Smooth muscle cell (in vitro differentiated cells): Measurements from ENCODE around the gene PARVB. TPM values are rescaled to one million over a fixed set of nuclear protein-coding genes. Genes with fewer than 3 reads are reported as not detected.

Experiments used
- DNase-seq: peaks from one replicate; lab custom pipeline; 2025; ENCODE audit not compliant: unreplicated experiment; lab: John Stamatoyannopoulos, UW
- H2AFZ ChIP-seq: fragments of 200-600 bp; sonication (generic); 2 replicates; pipeline ENCODE4 v1.6.0; 2016; ENCODE audit warnings: antibody characterized with exemption, low read depth, mild to moderate bottlenecking
- H3F3A ChIP-seq: fragments of 200-600 bp; sonication (generic); 2 replicates; pipeline ENCODE4 v1.6.0; 2017; ENCODE audit warnings: antibody characterized with exemption, low read depth
- H3K27ac ChIP-seq: fragments of 200-600 bp; sonication (generic); 2 replicates; pipeline ENCODE4 v1.5.1; 2016; ENCODE audit warnings: low read depth, mild to moderate bottlenecking
- H3K27me3 ChIP-seq: fragments of 200-600 bp; sonication (generic); 2 replicates; pipeline ENCODE4 v1.6.1; 2016; ENCODE audit warnings: low read depth, mild to moderate bottlenecking
- H3K36me3 ChIP-seq: fragments of 200-600 bp; sonication (generic); 2 replicates; pipeline ENCODE4 v1.5.1; 2016; ENCODE audit warnings: low read depth
- H3K4me1 ChIP-seq: fragments of 200-600 bp; sonication (generic); 2 replicates; pipeline ENCODE4 v1.5.1; 2016; ENCODE audit warnings: low read depth
- H3K4me2 ChIP-seq: fragments of 200-600 bp; sonication (generic); 2 replicates; pipeline ENCODE4 v1.6.0; 2016; ENCODE audit warnings: mild to moderate bottlenecking
- H3K4me3 ChIP-seq: fragments of 200-600 bp; sonication (generic); 2 replicates; pipeline ENCODE4 v1.5.1; 2016; ENCODE audit warnings: mild to moderate bottlenecking
- H3K79me2 ChIP-seq: fragments of 200-600 bp; sonication (generic); 2 replicates; pipeline ENCODE4 v1.6.0; 2016; ENCODE audit warnings: low read depth, mild to moderate bottlenecking
- H3K9ac ChIP-seq: fragments of 200-600 bp; sonication (generic); 2 replicates; pipeline ENCODE4 v1.6.0; 2016; ENCODE audit warnings: low read depth
- H3K9me3 ChIP-seq: fragments of 200-600 bp; sonication (generic); replicated peaks from 2 replicates; pipeline ENCODE4 v1.5.1; 2016; ENCODE audit warnings: low read depth
- H4K20me1 ChIP-seq: fragments of 200-600 bp; sonication (generic); 2 replicates; pipeline ENCODE4 v1.6.0; 2016; ENCODE audit warnings: low read depth
- WGBS: methylation state at CpG from one replicate; pipeline ENCODE4 v1.1.7; 2016; ENCODE audit warnings: low lambda C conversion rate; 5-methylcytosine and 5-hydroxymethylcytosine counted together
- polyA plus RNA-seq: library from polyadenylated mRNA; unstranded; fragments of >200 nt; fragmentation: Nextera tagmentation; extraction: Ambion mirVana; gene quantifications from 2 replicates; pipeline ENCODE4 v1.2.1, GENCODE V29; 2016
- total RNA-seq: library from RNA; depleted of rRNA; stranded (reverse); fragments of >200 nt; gene quantifications from 2 replicates; pipeline ENCODE4 v1.2.3, GENCODE V29; 2014
- TF ChIP-seq, protein P1 (sequence below): fragments of 200-600 bp; sonication (generic); IDR thresholded peaks from 2 replicates; pipeline ENCODE4 v1.5.1; 2017; ENCODE audit warnings: borderline replicate concordance, mild to moderate bottlenecking, antibody characterized with exemption; ENCODE audit not compliant: insufficient read depth, poor library complexity, severe bottlenecking

PARVB gene
- total and polyA plus RNA-seq, 2 experiments from 2014 or later: 35.1 to 36.6 TPM

DNA sequence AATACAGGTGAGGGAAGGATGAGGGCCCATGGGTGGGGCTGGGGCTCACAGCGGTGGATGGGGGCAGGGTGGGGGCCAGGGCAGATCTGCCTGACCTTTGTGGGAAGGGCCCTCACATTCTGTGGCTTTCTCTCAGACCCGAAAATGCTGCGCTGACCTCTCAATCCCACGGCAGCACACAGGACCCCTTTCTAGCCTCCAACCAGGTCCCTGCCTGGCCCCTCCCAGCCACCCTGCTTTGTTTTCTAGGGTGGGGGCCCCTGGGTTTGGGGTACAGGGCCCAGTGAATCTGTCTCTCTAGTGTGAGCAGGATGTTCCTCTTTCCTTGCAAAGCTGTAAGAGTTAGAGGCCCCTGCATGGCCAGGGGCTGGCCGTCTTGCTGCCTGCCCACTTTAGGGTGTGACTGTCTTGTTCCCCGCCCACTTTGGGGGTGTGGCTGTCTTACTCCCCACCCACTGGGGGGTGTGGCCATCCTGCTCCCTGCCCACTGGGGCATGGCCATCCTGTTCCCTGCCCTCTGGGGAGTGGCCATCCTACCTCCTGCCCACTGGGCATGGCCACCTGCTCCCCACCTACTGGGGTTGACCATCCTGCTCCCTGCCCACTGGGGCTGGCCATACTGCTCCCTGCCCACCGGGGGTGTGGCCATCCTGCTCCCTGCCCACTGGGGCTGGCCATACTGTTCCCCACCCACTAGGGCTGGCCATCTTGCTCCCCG lies 168.2 kb downstream of the PARVB start:
- no peak overlapping the region for H3K27ac ChIP-seq
- 91% methylated on average over 8 of the region's 8 CpGs for WGBS
- H3F3A ChIP-seq: no peaks in the 10 kb centered on the region
- no peaks in the 10 kb centered on the region for H3K27me3 ChIP-seq
- H3K9ac ChIP-seq: no peak overlapping the region
- H3K4me3 ChIP-seq: no peak overlapping the region
- no peaks in the 10 kb centered on the region for H3K4me1 ChIP-seq
- no peaks in the 10 kb centered on the region for H3K36me3 ChIP-seq
- no peak overlapping the region for H2AFZ ChIP-seq
- no peak for DNase-seq
- H4K20me1 ChIP-seq: no peaks in the 10 kb centered on the region
- no peak overlapping the region for H3K4me2 ChIP-seq
- TF ChIP-seq, protein P1, sequence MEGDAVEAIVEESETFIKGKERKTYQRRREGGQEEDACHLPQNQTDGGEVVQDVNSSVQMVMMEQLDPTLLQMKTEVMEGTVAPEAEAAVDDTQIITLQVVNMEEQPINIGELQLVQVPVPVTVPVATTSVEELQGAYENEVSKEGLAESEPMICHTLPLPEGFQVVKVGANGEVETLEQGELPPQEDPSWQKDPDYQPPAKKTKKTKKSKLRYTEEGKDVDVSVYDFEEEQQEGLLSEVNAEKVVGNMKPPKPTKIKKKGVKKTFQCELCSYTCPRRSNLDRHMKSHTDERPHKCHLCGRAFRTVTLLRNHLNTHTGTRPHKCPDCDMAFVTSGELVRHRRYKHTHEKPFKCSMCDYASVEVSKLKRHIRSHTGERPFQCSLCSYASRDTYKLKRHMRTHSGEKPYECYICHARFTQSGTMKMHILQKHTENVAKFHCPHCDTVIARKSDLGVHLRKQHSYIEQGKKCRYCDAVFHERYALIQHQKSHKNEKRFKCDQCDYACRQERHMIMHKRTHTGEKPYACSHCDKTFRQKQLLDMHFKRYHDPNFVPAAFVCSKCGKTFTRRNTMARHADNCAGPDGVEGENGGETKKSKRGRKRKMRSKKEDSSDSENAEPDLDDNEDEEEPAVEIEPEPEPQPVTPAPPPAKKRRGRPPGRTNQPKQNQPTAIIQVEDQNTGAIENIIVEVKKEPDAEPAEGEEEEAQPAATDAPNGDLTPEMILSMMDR: no peak
- no peaks in the 10 kb centered on the region for H3K79me2 ChIP-seq
- no peaks in the 10 kb centered on the region for H3K9me3 ChIP-seq

DNA sequence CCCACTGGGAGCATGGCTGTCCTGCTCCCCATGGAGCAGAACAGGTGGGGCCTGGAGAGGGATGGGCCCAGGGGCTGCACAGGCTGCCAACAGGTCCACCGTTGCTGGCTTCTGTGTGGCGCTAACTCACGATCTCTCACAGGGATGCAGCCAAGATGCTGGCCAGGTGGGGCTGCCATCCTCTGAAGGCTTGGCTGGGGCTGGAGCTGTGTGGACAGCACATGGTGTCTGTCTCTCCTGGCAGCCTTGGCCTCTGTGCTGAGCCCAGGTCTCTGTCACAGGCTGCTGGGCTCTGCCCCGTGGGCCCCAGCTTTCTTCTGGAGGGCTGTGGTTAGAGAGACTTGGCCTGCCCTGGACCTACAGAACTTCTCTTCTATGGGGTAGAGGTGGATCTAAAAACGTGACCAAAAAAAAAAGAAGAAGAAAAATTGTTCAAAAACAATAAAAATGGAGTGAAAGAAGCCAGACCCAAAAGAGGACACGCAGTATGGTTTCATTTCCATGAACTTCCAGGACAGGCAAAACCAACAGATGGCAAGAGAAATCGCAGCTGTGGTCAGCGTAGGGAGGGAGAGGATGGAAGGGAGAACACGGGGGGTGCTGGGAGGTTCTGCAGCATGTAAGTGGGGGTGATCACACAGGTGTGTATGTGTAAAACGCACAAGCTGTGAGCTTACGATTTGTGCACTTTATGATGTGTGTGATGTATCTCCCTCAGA lies 168.9 kb downstream of the PARVB start:
- WGBS: 80% methylated on average over 11 of the region's 11 CpGs
- H3K27me3 ChIP-seq: no peaks in the 10 kb centered on the region
- H3K9ac ChIP-seq: no peak overlapping the region
- no peaks in the 10 kb centered on the region for H3F3A ChIP-seq
- H3K27ac ChIP-seq: no peak overlapping the region
- H3K4me3 ChIP-seq: no peak overlapping the region
- no peaks in the 10 kb centered on the region for H3K4me1 ChIP-seq
- no peaks in the 10 kb centered on the region for H3K9me3 ChIP-seq
- H3K36me3 ChIP-seq: no peaks in the 10 kb centered on the region
- no peak overlapping the region for H2AFZ ChIP-seq
- H4K20me1 ChIP-seq: no peaks in the 10 kb centered on the region
- no peak for DNase-seq
- no peak overlapping the region for H3K4me2 ChIP-seq
- TF ChIP-seq, protein P1: no peak
- no peaks in the 10 kb centered on the region for H3K79me2 ChIP-seq

DNA sequence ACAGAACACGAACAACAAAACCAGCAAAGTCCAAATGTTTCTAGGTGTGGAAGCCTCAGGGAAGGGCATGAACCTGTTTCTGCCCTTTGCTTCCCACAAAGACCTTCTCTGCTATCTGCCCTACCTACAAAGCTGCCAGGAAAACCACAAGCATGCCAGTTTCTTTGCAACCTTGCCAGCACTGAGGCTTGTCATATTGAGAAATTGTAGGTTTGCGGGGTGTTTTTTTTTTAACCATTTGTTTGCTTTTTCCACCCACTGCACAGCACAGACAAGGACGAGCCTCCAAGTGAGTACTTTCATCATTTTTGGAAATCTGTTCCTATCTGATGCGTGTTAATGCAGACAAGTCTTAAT lies 169.4 kb downstream of the PARVB start:
- H3K4me2 ChIP-seq: no peak overlapping the region
- no peaks in the 10 kb centered on the region for H3K27me3 ChIP-seq
- no peaks in the 10 kb centered on the region for H4K20me1 ChIP-seq
- no peaks in the 10 kb centered on the region for H3K79me2 ChIP-seq
- no peaks in the 10 kb centered on the region for H3K9me3 ChIP-seq
- DNase-seq: no peak
- no peak overlapping the region for H3K27ac ChIP-seq
- no peak overlapping the region for H2AFZ ChIP-seq
- H3K9ac ChIP-seq: no peak overlapping the region
- H3K4me3 ChIP-seq: no peak overlapping the region
- TF ChIP-seq, protein P1: no peak
- 94% methylated on average over 4 of the region's 4 CpGs for WGBS
- no peaks in the 10 kb centered on the region for H3K4me1 ChIP-seq
- H3F3A ChIP-seq: no peaks in the 10 kb centered on the region
- H3K36me3 ChIP-seq: no peaks in the 10 kb centered on the region

DNA sequence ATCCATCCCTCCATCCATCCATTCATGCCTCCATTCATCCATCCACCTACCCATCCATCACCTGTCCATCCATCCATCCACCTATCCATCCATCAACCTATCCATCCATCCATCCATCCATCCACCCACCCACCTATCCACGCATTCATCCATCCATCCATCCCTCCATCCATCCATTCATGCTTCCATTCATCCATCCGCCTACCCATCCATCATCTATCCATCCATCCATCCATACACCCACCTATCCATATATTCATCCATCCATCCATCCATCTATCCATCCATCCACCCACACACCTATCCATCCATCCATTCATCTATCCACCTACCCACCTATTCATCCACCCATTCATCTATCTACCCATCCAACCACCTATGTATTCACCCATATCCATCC lies 170.5 kb downstream of the PARVB start:
- TF ChIP-seq, protein P1: no peak
- Histone ChIP-seq H3K79me2 (no peaks in the 10 kb centered on the region), H3K27me3 (no peaks in the 10 kb centered on the region), H3K4me1 (no peaks in the 10 kb centered on the region), H3K9me3 (no peaks in the 10 kb centered on the region), H3K4me3 (no peak overlapping the region), H4K20me1 (no peaks in the 10 kb centered on the region), H3K9ac (no peak overlapping the region), H3K4me2 (no peak overlapping the region), H3F3A (no peaks in the 10 kb centered on the region), H3K27ac (no peak overlapping the region), H2AFZ (no peak overlapping the region), H3K36me3 (no peaks in the 10 kb centered on the region)
- no peak for DNase-seq
- 89% methylated on average over 2 of the region's 2 CpGs for WGBS
